Neural progenitor cell (in vitro differentiated cells): ENCODE measurements around the gene ITGB8. TPM values are rescaled to one million over a fixed set of nuclear protein-coding genes. Genes with fewer than 3 reads are reported as not detected.
"Not testable (repeated sequence)": the region's sequence is repeated elsewhere in the genome, so short reads cannot be mapped to it uniquely, and the experiment has no call there.

Experiments used
- DNase-seq: peaks from one replicate; pipeline ENCODE4 v3.0.0-alpha.2; 2016; ENCODE audit warnings: low spot score
- H2AFZ ChIP-seq: fragments of 200-600 bp; sonication (generic); replicated peaks from 2 replicates; pipeline ENCODE4 v1.6.1; 2016; ENCODE audit warnings: antibody characterized with exemption
- H3F3A ChIP-seq: fragments of 200-600 bp; sonication (generic); 2 replicates; pipeline ENCODE4 v1.6.1; 2016; ENCODE audit warnings: antibody characterized with exemption, low read depth
- H3K27ac ChIP-seq: fragments of 200-600 bp; sonication (generic); 2 replicates; pipeline ENCODE4 v1.5.1; 2016; ENCODE audit warnings: mild to moderate bottlenecking
- H3K27me3 ChIP-seq: fragments of 200-600 bp; sonication (generic); 2 replicates; pipeline ENCODE4 v1.6.1; 2016; ENCODE audit warnings: mild to moderate bottlenecking, moderate library complexity
- H3K36me3 ChIP-seq: fragments of 200-600 bp; sonication (generic); 2 replicates; pipeline ENCODE4 v1.5.1; 2016
- H3K4me1 ChIP-seq: fragments of 200-600 bp; sonication (generic); 2 replicates; pipeline ENCODE4 v1.6.1; 2016; ENCODE audit warnings: mixed run types
- H3K4me2 ChIP-seq: fragments of 200-600 bp; sonication (generic); 2 replicates; pipeline ENCODE4 v1.6.1; 2016
- H3K4me3 ChIP-seq: fragments of 200-600 bp; sonication (generic); 2 replicates; pipeline ENCODE4 v1.5.1; 2016
- H3K79me2 ChIP-seq: fragments of 200-600 bp; sonication (generic); 2 replicates; pipeline ENCODE4 v1.6.1; 2016; ENCODE audit warnings: low read depth
- H3K9ac ChIP-seq: fragments of 200-600 bp; sonication (generic); 2 replicates; pipeline ENCODE4 v1.6.1; 2016
- H3K9me3 ChIP-seq: fragments of 200-600 bp; sonication (generic); 2 replicates; pipeline ENCODE4 v1.5.1; 2016; ENCODE audit warnings: low read depth
- H4K20me1 ChIP-seq: fragments of 200-600 bp; sonication (generic); 2 replicates; pipeline ENCODE4 v1.6.1; 2016; ENCODE audit warnings: low read depth
- H3K27ac Mint-ChIP-seq: 3 replicates; pipeline ENCODE4 v1.8.0; 2021; ENCODE audit warnings: mixed read lengths
- H3K27me3 Mint-ChIP-seq: 2 replicates; pipeline ENCODE4 v1.8.0; 2022; ENCODE audit warnings: low read depth, mild to moderate bottlenecking, inconsistent platforms, moderate library complexity, mixed read lengths; ENCODE audit not compliant: insufficient read depth
- H3K36me3 Mint-ChIP-seq: 3 replicates; pipeline ENCODE4 v1.8.0; 2021; ENCODE audit warnings: mixed read lengths
- H3K4me1 Mint-ChIP-seq: 3 replicates; pipeline ENCODE4 v1.8.0; 2021; ENCODE audit warnings: mixed read lengths
- H3K4me3 Mint-ChIP-seq: 3 replicates; pipeline ENCODE4 v1.8.0; 2021; ENCODE audit warnings: mild to moderate bottlenecking, moderate library complexity, mixed read lengths
- H3K9me3 Mint-ChIP-seq: 3 replicates; pipeline ENCODE4 v1.8.0; 2020; ENCODE audit warnings: mixed read lengths
- CTCF ChIP-seq: fragments of 200-600 bp; sonication (generic); IDR thresholded peaks from 2 replicates; pipeline ENCODE4 v1.5.1; 2017; ENCODE audit warnings: antibody characterized with exemption, mild to moderate bottlenecking
- EZH2 ChIP-seq: fragments of 200-600 bp; sonication (generic); IDR thresholded peaks from 2 replicates; pipeline ENCODE4 v1.6.1; 2017; ENCODE audit warnings: antibody characterized with exemption, mild to moderate bottlenecking, moderate library complexity
- EZH2phosphoT487 ChIP-seq: fragments of 200-600 bp; sonication (generic); IDR thresholded peaks from 2 replicates; pipeline ENCODE4 v1.6.1; 2017; ENCODE audit warnings: antibody characterized with exemption
- total RNA-seq: library from RNA; depleted of rRNA; stranded (reverse); fragments of >200 nt; gene quantifications from 2 replicates; pipeline ENCODE4 v1.2.3, GENCODE V29; 2015; ENCODE audit warnings: low replicate concordance

The ITGB8 gene
- total RNA-seq, 1 donor from 2014 or later = 5.3 TPM

GRCh38 chr7:20299145-20299544, 31.6 kb upstream of the ITGB8 start:
- H3K9me3 Mint-ChIP-seq = peaks cover 14% of the 10 kb centered on the region
- no peak overlapping the region for H3K4me2 ChIP-seq
- H3K27me3 ChIP-seq = no peaks in the 10 kb centered on the region
- no peak overlapping the region for H2AFZ ChIP-seq
- no peak overlapping the region for H3K27ac Mint-ChIP-seq
- H3K4me1 ChIP-seq = no peaks in the 10 kb centered on the region
- H3K9ac ChIP-seq = no peak overlapping the region
- no peaks in the 10 kb centered on the region for H4K20me1 ChIP-seq
- no peaks in the 10 kb centered on the region for H3K9me3 ChIP-seq
- peaks cover 4% of the 10 kb centered on the region for H3K4me1 Mint-ChIP-seq
- H3K4me3 Mint-ChIP-seq = no peak overlapping the region
- no peak overlapping the region for H3K27ac ChIP-seq
- TF ChIP-seq CTCF = no peak
- no peak for TF ChIP-seq EZH2phosphoT487
- no peak for TF ChIP-seq EZH2
- H3K4me3 ChIP-seq = no peak overlapping the region
- no peak for DNase-seq
- H3K36me3 ChIP-seq = no peaks in the 10 kb centered on the region
- no peaks in the 10 kb centered on the region for H3K27me3 Mint-ChIP-seq
- no peaks in the 10 kb centered on the region for H3F3A ChIP-seq
- no peaks in the 10 kb centered on the region for H3K79me2 ChIP-seq
- no peaks in the 10 kb centered on the region for H3K36me3 Mint-ChIP-seq

- peaks cover 14% of the 10 kb centered on the region for H3K9me3 Mint-ChIP-seq
- H3K27me3 ChIP-seq = no peaks in the 10 kb centered on the region
- peaks cover 4% of the 10 kb centered on the region for H3K4me1 Mint-ChIP-seq
- no peak overlapping the region for H3K9ac ChIP-seq
- H3K27ac ChIP-seq = no peak overlapping the region
- no peaks in the 10 kb centered on the region for H3K36me3 ChIP-seq
- TF ChIP-seq EZH2phosphoT487 (no peak), CTCF (no peak), EZH2 (no peak)
- H3K9me3 ChIP-seq = no peaks in the 10 kb centered on the region
- H3K4me1 ChIP-seq = no peaks in the 10 kb centered on the region
- H3K4me2 ChIP-seq = no peak overlapping the region
- H3K4me3 ChIP-seq = no peak overlapping the region
- no peak overlapping the region for H3K27ac Mint-ChIP-seq
- H2AFZ ChIP-seq = no peak overlapping the region
- no peaks in the 10 kb centered on the region for H3F3A ChIP-seq
- H3K27me3 Mint-ChIP-seq = no peaks in the 10 kb centered on the region
- no peaks in the 10 kb centered on the region for H3K79me2 ChIP-seq
- H4K20me1 ChIP-seq = no peaks in the 10 kb centered on the region
- H3K36me3 Mint-ChIP-seq = no peaks in the 10 kb centered on the region
- DNase-seq = no peak
- H3K4me3 Mint-ChIP-seq = no peak overlapping the region
Measured at GRCh38 chr7:20299647-20300312, 30.9 kb upstream of the ITGB8 start.

- Histone ChIP-seq H3K79me2 (no peaks in the 10 kb centered on the region), H3K9ac (no peak overlapping the region), H3K27me3 (no peaks in the 10 kb centered on the region), H3K36me3 (no peaks in the 10 kb centered on the region), H3K9me3 (no peaks in the 10 kb centered on the region), H4K20me1 (no peaks in the 10 kb centered on the region), H3K4me1 (no peaks in the 10 kb centered on the region), H3K4me3 (no peak overlapping the region), H3F3A (no peaks in the 10 kb centered on the region), H3K4me2 (no peak overlapping the region), H2AFZ (no peak overlapping the region), H3K27ac (no peak overlapping the region)
- peaks cover 9% of the 10 kb centered on the region for H3K4me1 Mint-ChIP-seq
- no peaks in the 10 kb centered on the region for H3K36me3 Mint-ChIP-seq
- no peak overlapping the region for H3K4me3 Mint-ChIP-seq
- no peak overlapping the region for H3K27ac Mint-ChIP-seq
- H3K27me3 Mint-ChIP-seq = no peaks in the 10 kb centered on the region
- peaks cover 5% of the 10 kb centered on the region for H3K9me3 Mint-ChIP-seq
- TF ChIP-seq CTCF = no peak
- no peak for TF ChIP-seq EZH2phosphoT487
- no peak for TF ChIP-seq EZH2
- no peak for DNase-seq
Measured at GRCh38 chr7:20301311-20301939, 29.3 kb upstream of the ITGB8 start.

- not testable (repeated sequence) for H3F3A ChIP-seq, H3K79me2 ChIP-seq, H3K27ac ChIP-seq, H3K27me3 ChIP-seq, H3K9me3 Mint-ChIP-seq, H3K36me3 Mint-ChIP-seq, DNase-seq, H3K9ac ChIP-seq, H3K27ac Mint-ChIP-seq, H3K27me3 Mint-ChIP-seq, H3K4me3 Mint-ChIP-seq, H3K4me3 ChIP-seq, H4K20me1 ChIP-seq, H3K4me2 ChIP-seq, H3K4me1 ChIP-seq, H3K9me3 ChIP-seq, H3K36me3 ChIP-seq, H2AFZ ChIP-seq
- H3K4me1 Mint-ChIP-seq = peaks cover 17% of the 10 kb centered on the region
Measured at GRCh38 chr7:20302300-20302699, 28.4 kb upstream of the ITGB8 start.
